ENCODE data around the gene ARHGAP10. TPM values are rescaled to one million over a fixed set of nuclear protein-coding genes. Genes with fewer than 3 reads are reported as not detected.

Gene ARHGAP10
- total RNA-seq, 1 experiment from 2014 or later, result 36.6 TPM

DNA sequence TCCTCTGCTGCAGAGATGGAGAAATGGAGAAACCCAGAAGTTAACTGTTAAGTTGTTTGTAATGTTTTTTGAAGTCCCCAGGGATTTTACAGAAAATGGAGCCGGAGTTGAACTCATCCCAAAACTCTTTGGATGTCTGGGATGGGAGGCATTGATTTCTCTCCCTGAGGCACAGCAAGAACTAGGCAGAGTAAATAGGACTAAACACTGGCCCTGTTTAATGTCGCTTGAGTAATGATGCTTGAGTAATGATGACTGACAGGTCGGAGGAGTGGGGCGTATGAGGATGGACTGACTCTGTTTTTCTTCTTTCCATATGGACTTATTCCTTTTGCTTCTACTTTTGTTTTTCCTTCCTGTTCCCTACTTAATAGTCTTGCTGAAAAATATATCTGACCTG is 69.9 kb downstream of the ARHGAP10 start:
- no peak for DNase-seq
- H3K36me3 Mint-ChIP-seq (ENCODE audit: insufficient read depth, unreplicated experiment), result no peaks in the 10 kb centered on the region
- BruUV-seq (replicated peaks), result no TSS peak

DNA sequence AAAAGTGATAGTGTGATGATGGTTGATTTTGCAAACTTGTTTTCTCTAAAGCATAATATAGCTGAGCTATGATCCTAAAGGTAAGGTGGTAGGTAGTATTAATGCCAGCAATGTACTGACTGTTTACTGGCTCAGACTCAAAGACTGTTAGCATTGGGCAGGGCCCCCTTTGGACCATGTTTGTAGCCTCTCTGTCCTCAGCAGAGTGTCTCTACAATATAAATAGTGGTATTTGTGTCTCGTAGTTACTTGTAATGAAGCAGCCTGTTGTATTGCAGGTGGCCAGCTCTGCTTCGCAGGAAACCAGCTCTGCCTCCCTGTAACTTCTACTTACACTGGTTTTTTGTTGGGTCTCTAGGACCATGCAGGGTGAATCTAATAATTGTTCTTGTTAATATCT is 70.5 kb downstream of the ARHGAP10 start:
- Mint-ChIP-seq H3K4me1 (ENCODE audit: low read depth, unreplicated experiment) (peaks cover 8% of the 10 kb centered on the region), H3K27me3 (ENCODE audit: insufficient read depth, unreplicated experiment) (no peaks in the 10 kb centered on the region), H3K9me3 (ENCODE audit: unreplicated experiment) (no peaks in the 10 kb centered on the region), H3K36me3 (ENCODE audit: insufficient read depth, unreplicated experiment) (no peaks in the 10 kb centered on the region), H3K27ac (ENCODE audit: unreplicated experiment) (no peak overlapping the region), H3K4me3 (ENCODE audit: unreplicated experiment) (no peak overlapping the region)
- Histone ChIP-seq H3K9me3 (no peaks in the 10 kb centered on the region), H3K36me3 (ENCODE audit: control insufficient read depth, insufficient read depth, low read length) (no peaks in the 10 kb centered on the region), H3K27me3 (replicated peaks; ENCODE audit: control insufficient read depth, insufficient read depth, low read length) (no peaks in the 10 kb centered on the region), H3K4me1 (no peaks in the 10 kb centered on the region), H3K4me3 (ENCODE audit: low read depth, low read length) (no peak overlapping the region)
- TF ChIP-seq, protein P1, sequence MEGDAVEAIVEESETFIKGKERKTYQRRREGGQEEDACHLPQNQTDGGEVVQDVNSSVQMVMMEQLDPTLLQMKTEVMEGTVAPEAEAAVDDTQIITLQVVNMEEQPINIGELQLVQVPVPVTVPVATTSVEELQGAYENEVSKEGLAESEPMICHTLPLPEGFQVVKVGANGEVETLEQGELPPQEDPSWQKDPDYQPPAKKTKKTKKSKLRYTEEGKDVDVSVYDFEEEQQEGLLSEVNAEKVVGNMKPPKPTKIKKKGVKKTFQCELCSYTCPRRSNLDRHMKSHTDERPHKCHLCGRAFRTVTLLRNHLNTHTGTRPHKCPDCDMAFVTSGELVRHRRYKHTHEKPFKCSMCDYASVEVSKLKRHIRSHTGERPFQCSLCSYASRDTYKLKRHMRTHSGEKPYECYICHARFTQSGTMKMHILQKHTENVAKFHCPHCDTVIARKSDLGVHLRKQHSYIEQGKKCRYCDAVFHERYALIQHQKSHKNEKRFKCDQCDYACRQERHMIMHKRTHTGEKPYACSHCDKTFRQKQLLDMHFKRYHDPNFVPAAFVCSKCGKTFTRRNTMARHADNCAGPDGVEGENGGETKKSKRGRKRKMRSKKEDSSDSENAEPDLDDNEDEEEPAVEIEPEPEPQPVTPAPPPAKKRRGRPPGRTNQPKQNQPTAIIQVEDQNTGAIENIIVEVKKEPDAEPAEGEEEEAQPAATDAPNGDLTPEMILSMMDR (IDR thresholded peaks at IDR 0.05; ENCODE audit: insufficient read depth in 1 of 2, low read depth in 1 of 2, low read length in 1 of 2, severe bottlenecking in 1 of 2, unreplicated experiment in 1 of 2), result no peak
- ChIA-PET POLR2A (no interaction called here), CTCF (no interaction called here)
- intact Hi-C loops (cut with micrococcal nuclease; ENCODE audit: unreplicated experiment), result no loop called here
- BruUV-seq (replicated peaks), result no TSS peak
- no peak for DNase-seq

More for the DNA sequence above, 69.9 kb downstream of the ARHGAP10 start:
- Histone ChIP-seq H3K4me1 (no peaks in the 10 kb centered on the region), H3K9me3 (no peaks in the 10 kb centered on the region), H3K4me3 (ENCODE audit: low read depth, low read length) (no peak overlapping the region), H3K27me3 (replicated peaks; ENCODE audit: control insufficient read depth, insufficient read depth, low read length) (no peaks in the 10 kb centered on the region), H3K36me3 (ENCODE audit: control insufficient read depth, insufficient read depth, low read length) (no peaks in the 10 kb centered on the region)
- H3K9me3 Mint-ChIP-seq (ENCODE audit: unreplicated experiment), result no peaks in the 10 kb centered on the region
- H3K27me3 Mint-ChIP-seq (ENCODE audit: insufficient read depth, unreplicated experiment), result no peaks in the 10 kb centered on the region
- TF ChIP-seq, protein P1 (IDR thresholded peaks at IDR 0.05; ENCODE audit: insufficient read depth in 1 of 2, low read depth in 1 of 2, low read length in 1 of 2, severe bottlenecking in 1 of 2, unreplicated experiment in 1 of 2), result no peak
- intact Hi-C loops (cut with micrococcal nuclease; ENCODE audit: unreplicated experiment), result no loop called here
- ChIA-PET POLR2A (no interaction called here), CTCF (no interaction called here)
- peaks cover 12% of the 10 kb centered on the region for H3K4me1 Mint-ChIP-seq (ENCODE audit: low read depth, unreplicated experiment)
- H3K4me3 Mint-ChIP-seq (ENCODE audit: unreplicated experiment), result no peak overlapping the region
- no peak overlapping the region for H3K27ac Mint-ChIP-seq (ENCODE audit: unreplicated experiment)

DNA sequence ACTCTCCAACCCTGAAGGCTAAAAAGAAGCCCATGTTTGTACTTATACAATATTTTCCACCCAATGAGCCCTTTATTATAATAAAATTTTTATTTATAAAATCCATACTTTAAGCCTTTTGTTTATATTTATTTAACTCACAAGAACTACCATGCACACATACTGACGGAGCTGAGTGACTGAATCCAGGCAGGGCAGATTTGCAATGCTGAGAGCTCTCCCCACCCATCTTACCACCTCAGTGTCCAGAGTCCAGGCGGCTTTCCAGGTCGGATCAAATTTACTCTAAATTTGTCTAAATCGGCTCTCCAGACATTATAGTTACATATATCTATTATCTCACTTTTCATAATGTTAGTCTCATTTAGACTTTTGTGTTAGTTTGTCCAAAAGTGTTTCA is 74.1 kb downstream of the ARHGAP10 start:
- intact Hi-C loops (cut with micrococcal nuclease; ENCODE audit: unreplicated experiment), result no loop called here
- Mint-ChIP-seq H3K4me1 (ENCODE audit: low read depth, unreplicated experiment) (peaks cover 12% of the 10 kb centered on the region), H3K36me3 (ENCODE audit: insufficient read depth, unreplicated experiment) (peaks cover 3% of the 10 kb centered on the region), H3K27ac (ENCODE audit: unreplicated experiment) (no peak overlapping the region), H3K27me3 (ENCODE audit: insufficient read depth, unreplicated experiment) (no peaks in the 10 kb centered on the region), H3K4me3 (ENCODE audit: unreplicated experiment) (no peak overlapping the region), H3K9me3 (ENCODE audit: unreplicated experiment) (no peaks in the 10 kb centered on the region)
- TF ChIP-seq, protein P1 (IDR thresholded peaks at IDR 0.05; ENCODE audit: insufficient read depth in 1 of 2, low read depth in 1 of 2, low read length in 1 of 2, severe bottlenecking in 1 of 2, unreplicated experiment in 1 of 2), result no peak
- POLR2A ChIA-PET, result no interaction called here
- no peak for DNase-seq
- CTCF ChIA-PET, result no interaction called here
- Histone ChIP-seq H3K36me3 (ENCODE audit: control insufficient read depth, insufficient read depth, low read length) (no peaks in the 10 kb centered on the region), H3K4me1 (no peaks in the 10 kb centered on the region), H3K9me3 (no peaks in the 10 kb centered on the region), H3K27me3 (replicated peaks; ENCODE audit: control insufficient read depth, insufficient read depth, low read length) (no peaks in the 10 kb centered on the region), H3K4me3 (ENCODE audit: low read depth, low read length) (no peak overlapping the region)
- BruUV-seq (replicated peaks), result no TSS peak
